Measurements from ENCODE around the gene CFL1.
A peak's percentile ranks its signal among the peaks of the same experiment; 100 is the strongest.

CFL1 gene

GRCh38 chr11:65859095-65859811, 1.3 kb upstream of the CFL1 start:
- H3K27me3 ChIP-seq (ENCODE audit: control insufficient read depth, insufficient read depth, low read length), result no peaks in the 10 kb centered on the region
- H3K9ac ChIP-seq (ENCODE audit: low read depth, low read length), result peak overlapping the region; percentile 87
- H3K9me3 ChIP-seq (ENCODE audit: control insufficient read depth, insufficient read depth, low read length), result no peaks in the 10 kb centered on the region
- peak overlapping the region; percentile 98 for H3K4me3 ChIP-seq (ENCODE audit: low read depth, low read length)
- H3K36me3 ChIP-seq (ENCODE audit: control insufficient read depth, insufficient read depth, low read length), result peaks cover 41% of the 10 kb centered on the region
- peaks cover 8% of the 10 kb centered on the region for H3K4me1 ChIP-seq (ENCODE audit: control insufficient read depth, insufficient read depth, low read length)

- peaks cover 41% of the 10 kb centered on the region for H3K36me3 ChIP-seq (ENCODE audit: control insufficient read depth, insufficient read depth, low read length)
Observed at GRCh38 chr11:65858681-65859087, 704 bp upstream of the CFL1 start.

GRCh38 chr11:65857500-65857852, 504 bp downstream of the CFL1 start:
- H3K9me3 ChIP-seq (ENCODE audit: control insufficient read depth, insufficient read depth, low read length), result no peaks in the 10 kb centered on the region
- peak overlapping the region; percentile 98 for H3K4me3 ChIP-seq (ENCODE audit: low read depth, low read length)
- peaks cover 38% of the 10 kb centered on the region for H3K36me3 ChIP-seq (ENCODE audit: control insufficient read depth, insufficient read depth, low read length)
- peak overlapping the region; percentile 90 for H3K9ac ChIP-seq (ENCODE audit: low read depth, low read length)
- H3K27me3 ChIP-seq (ENCODE audit: control insufficient read depth, insufficient read depth, low read length), result no peaks in the 10 kb centered on the region
- H3K4me1 ChIP-seq (ENCODE audit: control insufficient read depth, insufficient read depth, low read length), result peaks cover 8% of the 10 kb centered on the region

More at GRCh38 chr11:65858681-65859087, 704 bp upstream of the CFL1 start:
- peaks cover 8% of the 10 kb centered on the region for H3K4me1 ChIP-seq (ENCODE audit: control insufficient read depth, insufficient read depth, low read length)
- no peaks in the 10 kb centered on the region for H3K27me3 ChIP-seq (ENCODE audit: control insufficient read depth, insufficient read depth, low read length)
- H3K9ac ChIP-seq (ENCODE audit: low read depth, low read length), result peak overlapping the region; percentile 27
- no peaks in the 10 kb centered on the region for H3K9me3 ChIP-seq (ENCODE audit: control insufficient read depth, insufficient read depth, low read length)
- peak overlapping the region; percentile 98 for H3K4me3 ChIP-seq (ENCODE audit: low read depth, low read length)

- peaks cover 40% of the 10 kb centered on the region for H3K36me3 ChIP-seq (ENCODE audit: control insufficient read depth, insufficient read depth, low read length)
- no peaks in the 10 kb centered on the region for H3K9me3 ChIP-seq (ENCODE audit: control insufficient read depth, insufficient read depth, low read length)
- H3K4me3 ChIP-seq (ENCODE audit: low read depth, low read length), result peak overlapping the region; percentile 98
- peak overlapping the region; percentile 90 for H3K9ac ChIP-seq (ENCODE audit: low read depth, low read length)
- H3K27me3 ChIP-seq (ENCODE audit: control insufficient read depth, insufficient read depth, low read length), result no peaks in the 10 kb centered on the region
- peaks cover 8% of the 10 kb centered on the region for H3K4me1 ChIP-seq (ENCODE audit: control insufficient read depth, insufficient read depth, low read length)
Observed at GRCh38 chr11:65856689-65857499, 1.1 kb downstream of the CFL1 start.

- no peak overlapping the region for H3K9ac ChIP-seq (ENCODE audit: low read depth, low read length)
Observed at GRCh38 chr11:65855927-65856363, 2.0 kb downstream of the CFL1 start.

GRCh38 chr11:65854852-65855837, 2.8 kb downstream of the CFL1 start:
- Histone ChIP-seq H3K27me3 (ENCODE audit: control insufficient read depth, insufficient read depth, low read length) (no peaks in the 10 kb centered on the region), H3K36me3 (ENCODE audit: control insufficient read depth, insufficient read depth, low read length) (peaks cover 40% of the 10 kb centered on the region), H3K4me1 (ENCODE audit: control insufficient read depth, insufficient read depth, low read length) (peaks cover 5% of the 10 kb centered on the region), H3K4me3 (ENCODE audit: low read depth, low read length) (no peak overlapping the region), H3K9me3 (ENCODE audit: control insufficient read depth, insufficient read depth, low read length) (peaks cover 3% of the 10 kb centered on the region), H3K9ac (ENCODE audit: low read depth, low read length) (no peak overlapping the region)

More at GRCh38 chr11:65855927-65856363, 2.0 kb downstream of the CFL1 start:
- H3K9me3 ChIP-seq (ENCODE audit: control insufficient read depth, insufficient read depth, low read length), result peaks cover 3% of the 10 kb centered on the region
- no peaks in the 10 kb centered on the region for H3K27me3 ChIP-seq (ENCODE audit: control insufficient read depth, insufficient read depth, low read length)
- peak overlapping the region; percentile 98 for H3K4me3 ChIP-seq (ENCODE audit: low read depth, low read length)
- H3K4me1 ChIP-seq (ENCODE audit: control insufficient read depth, insufficient read depth, low read length), result peaks cover 5% of the 10 kb centered on the region
- H3K36me3 ChIP-seq (ENCODE audit: control insufficient read depth, insufficient read depth, low read length), result peaks cover 40% of the 10 kb centered on the region

- Histone ChIP-seq H3K9ac (ENCODE audit: low read depth, low read length) (no peak overlapping the region), H3K4me1 (ENCODE audit: control insufficient read depth, insufficient read depth, low read length) (peaks cover 5% of the 10 kb centered on the region), H3K9me3 (ENCODE audit: control insufficient read depth, insufficient read depth, low read length) (peaks cover 3% of the 10 kb centered on the region), H3K27me3 (ENCODE audit: control insufficient read depth, insufficient read depth, low read length) (no peaks in the 10 kb centered on the region), H3K4me3 (ENCODE audit: low read depth, low read length) (no peak overlapping the region), H3K36me3 (ENCODE audit: control insufficient read depth, insufficient read depth, low read length) (peaks cover 40% of the 10 kb centered on the region)
Observed at GRCh38 chr11:65854161-65854592, 3.8 kb downstream of the CFL1 start.

- Histone ChIP-seq H3K9ac (ENCODE audit: low read depth, low read length) (no peak overlapping the region), H3K4me3 (ENCODE audit: low read depth, low read length) (no peak overlapping the region), H3K9me3 (ENCODE audit: control insufficient read depth, insufficient read depth, low read length) (peaks cover 3% of the 10 kb centered on the region), H3K4me1 (ENCODE audit: control insufficient read depth, insufficient read depth, low read length) (peaks cover 5% of the 10 kb centered on the region), H3K36me3 (ENCODE audit: control insufficient read depth, insufficient read depth, low read length) (peaks cover 40% of the 10 kb centered on the region), H3K27me3 (ENCODE audit: control insufficient read depth, insufficient read depth, low read length) (no peaks in the 10 kb centered on the region)
Observed at GRCh38 chr11:65853246-65853979, 4.6 kb downstream of the CFL1 start.

GRCh38 chr11:65852508-65853245, 5.3 kb downstream of the CFL1 start:
- Histone ChIP-seq H3K9me3 (ENCODE audit: control insufficient read depth, insufficient read depth, low read length) (peaks cover 3% of the 10 kb centered on the region), H3K27me3 (ENCODE audit: control insufficient read depth, insufficient read depth, low read length) (no peaks in the 10 kb centered on the region)

GRCh38 chr11:65851811-65852507, 6.0 kb downstream of the CFL1 start:
- H3K9ac ChIP-seq (ENCODE audit: low read depth, low read length), result no peak overlapping the region
- peaks cover 5% of the 10 kb centered on the region for H3K4me1 ChIP-seq (ENCODE audit: control insufficient read depth, insufficient read depth, low read length)
- no peak overlapping the region for H3K4me3 ChIP-seq (ENCODE audit: low read depth, low read length)
- H3K36me3 ChIP-seq (ENCODE audit: control insufficient read depth, insufficient read depth, low read length), result peaks cover 40% of the 10 kb centered on the region
- peaks cover 3% of the 10 kb centered on the region for H3K9me3 ChIP-seq (ENCODE audit: control insufficient read depth, insufficient read depth, low read length)
- no peaks in the 10 kb centered on the region for H3K27me3 ChIP-seq (ENCODE audit: control insufficient read depth, insufficient read depth, low read length)

More at GRCh38 chr11:65852508-65853245, 5.3 kb downstream of the CFL1 start:
- Histone ChIP-seq H3K9ac (ENCODE audit: low read depth, low read length) (no peak overlapping the region), H3K36me3 (ENCODE audit: control insufficient read depth, insufficient read depth, low read length) (peaks cover 40% of the 10 kb centered on the region), H3K4me1 (ENCODE audit: control insufficient read depth, insufficient read depth, low read length) (peaks cover 5% of the 10 kb centered on the region), H3K4me3 (ENCODE audit: low read depth, low read length) (no peak overlapping the region)
